MM.1S (cell line): ENCODE measurements around the gene PRKCA.

Experiments used
- DNase-seq: peaks from one replicate; pipeline ENCODE4 v3.0.0-alpha.2; 2015
- H2AFZ ChIP-seq: fragments of 300-600 bp; sonication (generic); 2 replicates; pipeline ENCODE4 v1.6.0; 2016; ENCODE audit warnings: antibody characterized with exemption, low read length
- H3F3A ChIP-seq: fragments of 300-600 bp; sonication (generic); 2 replicates; pipeline ENCODE4 v1.6.1; 2016; ENCODE audit warnings: mild to moderate bottlenecking, antibody characterized with exemption, low read length, moderate library complexity, mixed read lengths; ENCODE audit not compliant: insufficient read depth
- H3K27ac ChIP-seq: fragments of 300-600 bp; sonication (generic); 2 replicates; pipeline ENCODE4 v1.5.1; 2016; ENCODE audit warnings: mild to moderate bottlenecking, low read length
- H3K27me3 ChIP-seq: fragments of 300-600 bp; sonication (generic); replicated peaks from 2 replicates; pipeline ENCODE4 v1.6.0; 2016; ENCODE audit warnings: low read length; ENCODE audit not compliant: insufficient read depth
- H3K36me3 ChIP-seq: fragments of 300-600 bp; sonication (generic); replicated peaks from 2 replicates; pipeline ENCODE4 v1.6.1; 2016; ENCODE audit warnings: mild to moderate bottlenecking, low read length, mixed read lengths; ENCODE audit not compliant: insufficient read depth
- H3K4me1 ChIP-seq: fragments of 300-600 bp; sonication (generic); 2 replicates; pipeline ENCODE4 v1.6.1; 2016; ENCODE audit warnings: low read length, mixed read lengths
- H3K4me2 ChIP-seq: fragments of 300-600 bp; sonication (generic); 2 replicates; pipeline ENCODE4 v1.6.0; 2016; ENCODE audit warnings: low read depth, low read length
- H3K4me3 ChIP-seq: fragments of 300-600 bp; sonication (generic); 2 replicates; pipeline ENCODE4 v1.5.1; 2016; ENCODE audit warnings: low read length, mixed read lengths
- H3K79me2 ChIP-seq: fragments of 300-600 bp; sonication (generic); 2 replicates; pipeline ENCODE4 v1.6.1; 2016; ENCODE audit warnings: mixed run types, low read length, mixed read lengths
- H3K9ac ChIP-seq: fragments of 300-600 bp; sonication (generic); 2 replicates; pipeline ENCODE4 v1.6.1; 2016; ENCODE audit warnings: low read length, mixed read lengths
- H3K9me2 ChIP-seq: fragments of 300-600 bp; sonication (generic); replicated peaks from 2 replicates; pipeline ENCODE4 v1.6.1; 2016; ENCODE audit warnings: mild to moderate bottlenecking, low read length, mixed read lengths; ENCODE audit not compliant: insufficient read depth
- H3K9me3 ChIP-seq: fragments of 300-600 bp; sonication (generic); replicated peaks from 2 replicates; pipeline ENCODE4 v1.6.1; 2016; ENCODE audit warnings: mild to moderate bottlenecking, low read length, mixed read lengths; ENCODE audit not compliant: insufficient read depth
- H4K20me1 ChIP-seq: fragments of 300-600 bp; sonication (generic); 2 replicates; pipeline ENCODE4 v1.6.1; 2016; ENCODE audit warnings: mild to moderate bottlenecking, low read length, moderate library complexity, mixed read lengths; ENCODE audit not compliant: insufficient read depth
- CTCF ChIP-seq: fragments of 300-600 bp; sonication (generic); IDR thresholded peaks from 2 replicates; pipeline ENCODE4 v1.5.1; 2016; ENCODE audit warnings: antibody characterized with exemption, low read length, mixed read lengths
- EZH2 ChIP-seq: fragments of 300-600 bp; sonication (generic); optimal IDR thresholded peaks from 2 replicates; pipeline ENCODE3; 2017; ENCODE audit warnings: low read depth, mild to moderate bottlenecking, antibody characterized with exemption, low read length, mixed read lengths
- EZH2phosphoT487 ChIP-seq: fragments of 300-600 bp; sonication (generic); IDR thresholded peaks from 2 replicates; pipeline ENCODE4 v1.6.1; 2018; ENCODE audit warnings: antibody characterized with exemption, low read length

Gene PRKCA

GRCh38 chr17:66799849-66800537 is 497.6 kb downstream of the PRKCA start:
- H3K27me3 ChIP-seq, result no peaks in the 10 kb centered on the region
- DNase-seq, result peak; percentile 4
- no peak for TF ChIP-seq CTCF
- TF ChIP-seq EZH2, result no peak
- no peak for TF ChIP-seq EZH2phosphoT487
- H3K36me3 ChIP-seq, result no peaks in the 10 kb centered on the region
- H3K9me3 ChIP-seq, result no peaks in the 10 kb centered on the region
- no peaks in the 10 kb centered on the region for H3K4me1 ChIP-seq
- H3K4me3 ChIP-seq, result no peak overlapping the region
- no peak overlapping the region for H3K4me2 ChIP-seq
- no peak overlapping the region for H3K27ac ChIP-seq
- H2AFZ ChIP-seq, result no peak overlapping the region
- no peaks in the 10 kb centered on the region for H3K79me2 ChIP-seq
- no peaks in the 10 kb centered on the region for H3F3A ChIP-seq
- no peak overlapping the region for H3K9ac ChIP-seq
- H3K9me2 ChIP-seq, result no peaks in the 10 kb centered on the region
- H4K20me1 ChIP-seq, result no peaks in the 10 kb centered on the region

GRCh38 chr17:66803474-66803951 is 501.1 kb downstream of the PRKCA start:
- no peaks in the 10 kb centered on the region for H3K4me1 ChIP-seq
- H3F3A ChIP-seq, result no peaks in the 10 kb centered on the region
- H3K27me3 ChIP-seq, result no peaks in the 10 kb centered on the region
- no peak for TF ChIP-seq EZH2
- TF ChIP-seq CTCF, result no peak
- no peak for TF ChIP-seq EZH2phosphoT487
- H3K4me3 ChIP-seq, result no peak overlapping the region
- H3K4me2 ChIP-seq, result no peak overlapping the region
- no peak overlapping the region for H2AFZ ChIP-seq
- DNase-seq, result no peak
- H3K36me3 ChIP-seq, result no peaks in the 10 kb centered on the region
- H3K79me2 ChIP-seq, result no peaks in the 10 kb centered on the region
- H3K9me3 ChIP-seq, result no peaks in the 10 kb centered on the region
- no peak overlapping the region for H3K9ac ChIP-seq
- no peaks in the 10 kb centered on the region for H4K20me1 ChIP-seq
- no peaks in the 10 kb centered on the region for H3K9me2 ChIP-seq
- no peak overlapping the region for H3K27ac ChIP-seq

- Histone ChIP-seq H3K36me3 (no peaks in the 10 kb centered on the region), H3K4me1 (no peaks in the 10 kb centered on the region), H3K9me2 (no peaks in the 10 kb centered on the region), H3K79me2 (no peaks in the 10 kb centered on the region), H2AFZ (no peak overlapping the region), H3K9me3 (no peaks in the 10 kb centered on the region), H3K9ac (no peak overlapping the region), H3K27me3 (no peaks in the 10 kb centered on the region), H3F3A (no peaks in the 10 kb centered on the region), H3K27ac (no peak overlapping the region), H3K4me2 (no peak overlapping the region), H3K4me3 (no peak overlapping the region), H4K20me1 (no peaks in the 10 kb centered on the region)
- TF ChIP-seq EZH2phosphoT487 (no peak), CTCF (no peak), EZH2 (no peak)
- no peak for DNase-seq
These were observed 503.2 kb downstream of the PRKCA start for GRCh38 chr17:66805567-66805966.
